ENCODE results near the gene SLC16A1. TPM values are rescaled to one million over a fixed set of nuclear protein-coding genes. Genes with fewer than 3 reads are reported as not detected.
"Not testable (repeated sequence)": the region's sequence is repeated elsewhere in the genome, so short reads cannot be mapped to it uniquely, and the experiment has no call there.

SLC16A1 gene
- polyA plus RNA-seq, 1 of the 3 experiments (the other 2 are of a cell fraction) = 34.2 TPM

DNA sequence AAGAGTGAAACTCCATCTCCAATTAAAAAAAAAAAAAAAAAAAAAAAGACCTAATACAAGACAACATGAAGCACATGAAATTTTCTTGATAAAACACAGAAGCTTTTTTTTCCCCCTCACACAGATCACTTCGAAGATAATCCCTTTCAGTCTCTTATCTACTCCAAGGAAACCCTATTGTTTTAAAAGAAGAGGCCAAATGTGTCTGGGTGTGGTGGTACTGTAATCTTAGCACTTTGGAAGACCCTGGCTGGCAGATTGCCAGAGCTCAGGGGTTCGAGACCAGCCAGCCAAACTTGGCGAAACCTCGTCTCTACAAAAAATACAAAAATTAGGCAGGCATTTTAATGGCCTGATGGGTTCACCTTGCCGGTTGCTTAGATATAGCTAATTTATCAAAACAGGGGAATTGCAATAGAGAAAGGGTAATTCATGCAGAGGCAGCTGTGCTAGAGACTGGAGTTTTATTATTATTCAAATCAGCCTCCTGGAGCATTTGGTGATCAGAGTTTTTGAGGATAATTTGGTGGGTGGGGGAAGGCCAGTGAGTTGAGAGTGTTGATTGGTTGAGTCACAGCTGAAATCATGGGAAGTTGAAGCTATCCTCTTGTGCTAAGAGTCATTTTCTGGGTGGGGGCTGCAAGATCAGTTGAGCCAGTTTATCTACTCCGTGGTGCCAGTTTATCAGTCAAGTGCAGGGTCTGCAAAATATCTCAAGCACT is 62.5 kb downstream of the SLC16A1 start:
- TF ChIP-seq NFIC (IDR thresholded peaks at IDR 0.05; ENCODE audit: borderline replicate concordance) = no peak
- no peak for TF ChIP-seq RCOR1 (IDR thresholded peaks at IDR 0.05; ENCODE audit: low read length)
- TF ChIP-seq TEAD4 (IDR thresholded peaks at IDR 0.05; ENCODE audit: borderline replicate concordance, insufficient read depth) = no peak
- TF ChIP-seq, protein P1, sequence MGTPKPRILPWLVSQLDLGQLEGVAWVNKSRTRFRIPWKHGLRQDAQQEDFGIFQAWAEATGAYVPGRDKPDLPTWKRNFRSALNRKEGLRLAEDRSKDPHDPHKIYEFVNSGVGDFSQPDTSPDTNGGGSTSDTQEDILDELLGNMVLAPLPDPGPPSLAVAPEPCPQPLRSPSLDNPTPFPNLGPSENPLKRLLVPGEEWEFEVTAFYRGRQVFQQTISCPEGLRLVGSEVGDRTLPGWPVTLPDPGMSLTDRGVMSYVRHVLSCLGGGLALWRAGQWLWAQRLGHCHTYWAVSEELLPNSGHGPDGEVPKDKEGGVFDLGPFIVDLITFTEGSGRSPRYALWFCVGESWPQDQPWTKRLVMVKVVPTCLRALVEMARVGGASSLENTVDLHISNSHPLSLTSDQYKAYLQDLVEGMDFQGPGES (IDR thresholded peaks at IDR 0.05; ENCODE audit: low read depth, low read length) = no peak
- TF ChIP-seq MEF2A (IDR thresholded peaks at IDR 0.05; ENCODE audit: borderline replicate concordance, low read depth) = no peak
- TF ChIP-seq, protein P2, sequence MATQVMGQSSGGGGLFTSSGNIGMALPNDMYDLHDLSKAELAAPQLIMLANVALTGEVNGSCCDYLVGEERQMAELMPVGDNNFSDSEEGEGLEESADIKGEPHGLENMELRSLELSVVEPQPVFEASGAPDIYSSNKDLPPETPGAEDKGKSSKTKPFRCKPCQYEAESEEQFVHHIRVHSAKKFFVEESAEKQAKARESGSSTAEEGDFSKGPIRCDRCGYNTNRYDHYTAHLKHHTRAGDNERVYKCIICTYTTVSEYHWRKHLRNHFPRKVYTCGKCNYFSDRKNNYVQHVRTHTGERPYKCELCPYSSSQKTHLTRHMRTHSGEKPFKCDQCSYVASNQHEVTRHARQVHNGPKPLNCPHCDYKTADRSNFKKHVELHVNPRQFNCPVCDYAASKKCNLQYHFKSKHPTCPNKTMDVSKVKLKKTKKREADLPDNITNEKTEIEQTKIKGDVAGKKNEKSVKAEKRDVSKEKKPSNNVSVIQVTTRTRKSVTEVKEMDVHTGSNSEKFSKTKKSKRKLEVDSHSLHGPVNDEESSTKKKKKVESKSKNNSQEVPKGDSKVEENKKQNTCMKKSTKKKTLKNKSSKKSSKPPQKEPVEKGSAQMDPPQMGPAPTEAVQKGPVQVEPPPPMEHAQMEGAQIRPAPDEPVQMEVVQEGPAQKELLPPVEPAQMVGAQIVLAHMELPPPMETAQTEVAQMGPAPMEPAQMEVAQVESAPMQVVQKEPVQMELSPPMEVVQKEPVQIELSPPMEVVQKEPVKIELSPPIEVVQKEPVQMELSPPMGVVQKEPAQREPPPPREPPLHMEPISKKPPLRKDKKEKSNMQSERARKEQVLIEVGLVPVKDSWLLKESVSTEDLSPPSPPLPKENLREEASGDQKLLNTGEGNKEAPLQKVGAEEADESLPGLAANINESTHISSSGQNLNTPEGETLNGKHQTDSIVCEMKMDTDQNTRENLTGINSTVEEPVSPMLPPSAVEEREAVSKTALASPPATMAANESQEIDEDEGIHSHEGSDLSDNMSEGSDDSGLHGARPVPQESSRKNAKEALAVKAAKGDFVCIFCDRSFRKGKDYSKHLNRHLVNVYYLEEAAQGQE (IDR thresholded peaks at IDR 0.05; ENCODE audit: low read depth, low read length) = no peak
- TF ChIP-seq GABPA (IDR thresholded peaks at IDR 0.05; ENCODE audit: low read depth) = no peak
- no peak for TF ChIP-seq TCF12 (IDR thresholded peaks at IDR 0.05)
- TF ChIP-seq SIN3A (IDR thresholded peaks at IDR 0.05; ENCODE audit: borderline replicate concordance, low read depth, low read length) = no peak
- no peak for TF ChIP-seq EP300 (IDR thresholded peaks at IDR 0.05; ENCODE audit: borderline replicate concordance in 1 of 2, low read depth in 1 of 2, low read length in 1 of 2)
- no peak for TF ChIP-seq YY1 (IDR thresholded peaks at IDR 0.05; ENCODE audit: low read depth)
- TF ChIP-seq POLR2AphosphoS5 (IDR thresholded peaks at IDR 0.05; ENCODE audit: low read depth, low read length) = no peak
- TF ChIP-seq FOXJ3 (CRISPR knock-in tag; IDR thresholded peaks at IDR 0.05) = no peak
- TF ChIP-seq RFX5 (IDR thresholded peaks at IDR 0.05; ENCODE audit: low read length) = no peak
- CTCF ChIA-PET = interaction anchor here (1.1 to 2.4 kb wide), 3 partner anchors 12 to 149 kb away, joined by 3 to 6 read pairs (median 3); no protein-coding TSS in a partner anchor
- POLR2A ChIA-PET = no interaction called here
- Histone ChIP-seq H3K27ac (ENCODE audit: low read depth in 2 of 2, low read length in 1 of 2) (no peak overlapping the region), H4K20me1 (ENCODE audit: insufficient read depth) (no peaks in the 10 kb centered on the region), H3K9me2 (no peaks in the 10 kb centered on the region), H3K4me1 (ENCODE audit: control insufficient read depth in 1 of 2, insufficient read depth in 2 of 2, low read depth in 1 of 2, low read length in 1 of 2) (no peaks in the 10 kb centered on the region), H3K4me2 (no peak overlapping the region), H3K27me3 (ENCODE audit: insufficient read depth) (no peaks in the 10 kb centered on the region), H3K4me3 (ENCODE audit: low read depth in 2 of 2, low read length in 1 of 2) (no peak overlapping the region; a peak in 1 of 4 replicates), H2AFZ (ENCODE audit: low read depth) (no peak overlapping the region), H3K9me3 (0 out of 2 replicates have a peak, but pooled peaks cover 5% of the 10 kb centered on the region), H3K9ac (no peak overlapping the region), H3K79me2 (ENCODE audit: insufficient read depth) (no peaks in the 10 kb centered on the region), H3F3A (replicated peaks; ENCODE audit: insufficient read depth) (no peaks in the 10 kb centered on the region), H3K36me3 (replicated peaks in 1 of 2; ENCODE audit: control insufficient read depth in 1 of 2, insufficient read depth in 2 of 2, low read length in 1 of 2) (no peaks in the 10 kb centered on the region)
- no peak for DNase-seq
- WGBS (ENCODE audit: low lambda C conversion rate) = 80% methylated on average over 6 of the region's 6 CpGs

DNA sequence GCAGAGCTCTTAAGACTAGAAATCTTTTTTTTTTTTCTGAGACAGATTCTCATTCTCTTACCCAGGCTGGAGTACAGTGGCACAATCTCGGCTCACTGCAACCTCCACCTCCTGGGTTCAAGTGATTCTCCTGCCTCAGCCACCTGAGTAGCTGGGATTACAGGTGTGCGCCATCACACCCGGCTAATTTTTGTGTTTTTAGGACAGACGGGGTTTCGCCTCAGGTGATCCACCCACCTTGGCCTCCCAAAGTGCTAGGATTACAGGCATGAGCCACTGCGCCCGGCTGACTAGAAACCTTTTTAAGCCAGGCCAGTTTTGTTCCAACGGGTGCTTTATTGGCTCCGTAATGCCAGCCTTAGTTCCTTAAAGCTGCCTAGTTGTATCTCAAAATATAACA is 66.1 kb downstream of the SLC16A1 start:
- DNase-seq; H3K27ac ChIP-seq (ENCODE audit: low read depth in 2 of 2, low read length in 1 of 2); H3K27me3 ChIP-seq (ENCODE audit: insufficient read depth); H3K4me3 ChIP-seq (ENCODE audit: low read depth in 2 of 2, low read length in 1 of 2); H3K9me2 ChIP-seq; H3K4me2 ChIP-seq; H4K20me1 ChIP-seq (ENCODE audit: insufficient read depth); H3K9me3 ChIP-seq; H3K9ac ChIP-seq; H2AFZ ChIP-seq (ENCODE audit: low read depth); H3K4me1 ChIP-seq (ENCODE audit: control insufficient read depth in 1 of 2, insufficient read depth in 2 of 2, low read depth in 1 of 2, low read length in 1 of 2); H3K79me2 ChIP-seq (ENCODE audit: insufficient read depth); H3K36me3 ChIP-seq (replicated peaks in 1 of 2; ENCODE audit: control insufficient read depth in 1 of 2, insufficient read depth in 2 of 2, low read length in 1 of 2); H3F3A ChIP-seq (replicated peaks; ENCODE audit: insufficient read depth); POLR2A ChIA-PET: not testable (repeated sequence)
- CTCF ChIA-PET = interaction anchor here (0.8 to 2.0 kb wide), 5 partner anchors 8 to 183 kb away, joined by 3 to 7 read pairs (median 6); partner anchors contain the start of gene LRIG2
- 92% methylated on average over 9 of the region's 9 CpGs for WGBS (ENCODE audit: low lambda C conversion rate)
